Choroid plexus epithelial cell (primary cell): ENCODE results near the gene PRKAG2.

Experiments
- DNase-seq: peaks from one replicate; pipeline ENCODE4 v3.0.0-alpha.2; 2010; ENCODE audit warnings: low read depth
- H3K4me3 ChIP-seq: 2 replicates; pipeline ENCODE4 v1.5.1; 2011; ENCODE audit warnings: low read depth, mild to moderate bottlenecking, control low read depth, low read length, moderate library complexity
- CTCF ChIP-seq: conservative IDR thresholded peaks from 2 replicates; pipeline ENCODE4 v1.5.1; 2011; ENCODE audit warnings: low read depth, mild to moderate bottlenecking, control low read depth, inconsistent platforms, low read length, moderate library complexity

Gene PRKAG2

DNA sequence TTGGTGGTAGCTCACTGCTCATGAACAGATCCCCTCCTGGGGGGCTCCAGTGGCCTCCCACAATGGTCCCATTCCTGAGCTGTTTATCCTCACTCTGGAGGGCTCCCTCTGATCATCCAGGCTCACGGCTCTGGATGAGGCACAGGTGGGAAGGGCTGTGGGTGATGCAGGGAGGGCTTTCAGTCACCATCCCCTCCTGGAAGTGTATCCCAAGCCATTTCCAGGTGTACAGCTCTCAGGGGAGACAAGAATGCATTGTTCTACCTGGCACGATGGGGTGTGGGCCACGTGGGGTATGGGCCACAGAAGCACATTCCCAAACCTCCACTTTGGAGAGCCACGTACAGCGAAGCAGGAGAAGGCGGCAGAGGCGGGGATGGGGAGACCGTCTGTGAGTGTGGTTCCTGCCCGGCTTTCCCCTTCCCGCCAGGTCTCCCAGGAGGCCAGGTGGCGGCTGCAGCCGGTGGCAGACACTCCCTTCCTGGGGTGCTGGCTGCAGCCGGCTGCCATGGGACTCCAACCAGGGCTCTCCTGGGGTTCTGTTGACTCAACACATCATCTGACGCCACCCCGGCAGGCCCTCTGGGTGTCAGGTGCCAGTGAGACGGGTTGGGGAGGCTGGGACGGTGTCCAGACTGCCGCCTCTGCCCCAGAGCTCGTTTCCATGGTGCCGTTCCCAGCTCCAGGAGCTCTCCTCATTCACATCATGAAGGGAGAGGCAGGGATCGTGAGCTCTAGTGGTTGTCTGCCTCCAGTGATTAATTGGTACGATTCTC lies 187.5 kb downstream of the PRKAG2 start:
- TF ChIP-seq CTCF, result no peak
- DNase-seq, result no peak
- no peak overlapping the region for H3K4me3 ChIP-seq

GRCh38 chr7:151688236-151688780 lies 188.6 kb downstream of the PRKAG2 start:
- no peak overlapping the region for H3K4me3 ChIP-seq
- no peak for TF ChIP-seq CTCF
- no peak for DNase-seq

DNA sequence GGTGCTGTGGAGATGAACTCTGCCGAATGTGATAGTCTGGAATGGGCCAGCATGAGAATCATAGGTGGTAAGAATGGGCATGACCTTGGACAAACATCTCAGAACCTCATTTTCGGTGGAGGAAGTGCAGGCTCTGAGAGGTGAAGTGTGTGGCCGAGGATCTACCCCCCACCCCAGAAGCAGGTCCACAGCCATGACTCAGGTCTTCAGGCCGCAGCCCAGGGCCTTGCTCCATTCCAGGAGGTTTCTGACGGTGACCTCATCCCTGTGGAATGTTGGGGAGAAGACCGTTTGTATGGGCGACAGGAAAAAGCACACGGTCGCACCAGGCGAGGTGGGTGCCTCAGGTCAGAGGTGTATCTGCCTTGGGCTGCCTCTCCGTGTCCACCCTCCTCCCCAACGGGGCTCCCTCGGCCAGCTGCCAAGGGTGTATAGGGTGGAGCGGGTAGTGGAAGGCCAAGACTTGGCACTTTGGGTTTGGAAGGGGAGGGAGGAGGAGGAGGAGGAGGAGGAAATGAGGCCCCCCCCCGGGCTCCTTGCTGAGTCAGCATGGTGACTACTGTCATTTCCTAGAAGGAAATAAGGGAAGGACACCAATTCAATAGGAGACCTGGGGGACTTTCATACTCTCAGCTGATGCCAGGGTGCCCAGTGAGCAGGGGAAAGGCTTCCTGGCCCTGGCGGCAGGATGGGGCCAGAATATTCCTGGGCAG lies 189.2 kb downstream of the PRKAG2 start:
- DNase-seq, result peak; percentile 94
- H3K4me3 ChIP-seq, result no peak overlapping the region
- TF ChIP-seq CTCF, result no peak

DNA sequence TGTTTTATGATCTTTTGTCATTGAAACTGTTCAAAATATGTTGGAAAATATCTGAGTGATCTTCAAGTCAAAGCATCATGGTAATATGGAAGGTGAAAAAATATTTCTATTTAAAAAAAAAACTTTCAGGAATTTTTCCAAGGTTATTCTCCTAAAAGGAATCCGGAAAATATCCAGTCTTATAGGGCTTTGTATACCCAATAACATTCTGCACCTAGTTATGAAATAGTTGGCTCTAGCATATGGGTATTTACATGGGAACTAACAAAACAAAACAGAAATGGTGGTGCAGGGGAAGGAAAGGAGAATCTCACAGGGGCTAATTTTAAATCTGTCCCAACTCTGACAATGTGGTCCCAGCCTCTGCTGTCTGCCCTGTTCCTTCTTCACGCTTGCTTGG lies 190.1 kb downstream of the PRKAG2 start:
- H3K4me3 ChIP-seq, result no peak overlapping the region
- no peak for TF ChIP-seq CTCF
- no peak for DNase-seq

GRCh38 chr7:151686016-151686766 lies 190.7 kb downstream of the PRKAG2 start:
- no peak for TF ChIP-seq CTCF

GRCh38 chr7:151684408-151685175 lies 192.3 kb downstream of the PRKAG2 start:
- DNase-seq, result peak; percentile 63
- no peak overlapping the region for H3K4me3 ChIP-seq
- no peak for TF ChIP-seq CTCF

More at GRCh38 chr7:151686016-151686766, 190.7 kb downstream of the PRKAG2 start:
- H3K4me3 ChIP-seq, result no peak overlapping the region
- no peak for DNase-seq
